Measurements from ENCODE around the gene NEK3.

NEK3 gene

GRCh38 chr13:52147225-52147624, 12.2 kb downstream of the NEK3 start:
- in situ Hi-C loops (cut with MboI; ENCODE audit: low sequenced_read_pairs, unreplicated experiment) = no loop called here
- DNase-seq (ENCODE audit: low spot score) = no peak

GRCh38 chr13:52141299-52141698, 18.1 kb downstream of the NEK3 start:
- TF ChIP-seq, protein P1, sequence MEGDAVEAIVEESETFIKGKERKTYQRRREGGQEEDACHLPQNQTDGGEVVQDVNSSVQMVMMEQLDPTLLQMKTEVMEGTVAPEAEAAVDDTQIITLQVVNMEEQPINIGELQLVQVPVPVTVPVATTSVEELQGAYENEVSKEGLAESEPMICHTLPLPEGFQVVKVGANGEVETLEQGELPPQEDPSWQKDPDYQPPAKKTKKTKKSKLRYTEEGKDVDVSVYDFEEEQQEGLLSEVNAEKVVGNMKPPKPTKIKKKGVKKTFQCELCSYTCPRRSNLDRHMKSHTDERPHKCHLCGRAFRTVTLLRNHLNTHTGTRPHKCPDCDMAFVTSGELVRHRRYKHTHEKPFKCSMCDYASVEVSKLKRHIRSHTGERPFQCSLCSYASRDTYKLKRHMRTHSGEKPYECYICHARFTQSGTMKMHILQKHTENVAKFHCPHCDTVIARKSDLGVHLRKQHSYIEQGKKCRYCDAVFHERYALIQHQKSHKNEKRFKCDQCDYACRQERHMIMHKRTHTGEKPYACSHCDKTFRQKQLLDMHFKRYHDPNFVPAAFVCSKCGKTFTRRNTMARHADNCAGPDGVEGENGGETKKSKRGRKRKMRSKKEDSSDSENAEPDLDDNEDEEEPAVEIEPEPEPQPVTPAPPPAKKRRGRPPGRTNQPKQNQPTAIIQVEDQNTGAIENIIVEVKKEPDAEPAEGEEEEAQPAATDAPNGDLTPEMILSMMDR (IDR thresholded peaks at IDR 0.05; ENCODE audit: borderline replicate concordance, control extremely low read depth, extremely low read depth, insufficient read depth, missing control alignments) = no peak
- DNase-seq (ENCODE audit: low spot score) = no peak
- in situ Hi-C loops (cut with MboI; ENCODE audit: low sequenced_read_pairs, unreplicated experiment) = no loop called here

More at GRCh38 chr13:52147225-52147624, 12.2 kb downstream of the NEK3 start:
- TF ChIP-seq, protein P1 (IDR thresholded peaks at IDR 0.05; ENCODE audit: borderline replicate concordance, control extremely low read depth, extremely low read depth, insufficient read depth, missing control alignments) = no peak

- in situ Hi-C loops (cut with MboI; ENCODE audit: low sequenced_read_pairs, unreplicated experiment) = no loop called here
- no peak for DNase-seq (ENCODE audit: low spot score)
- TF ChIP-seq, protein P1 (IDR thresholded peaks at IDR 0.05; ENCODE audit: borderline replicate concordance, control extremely low read depth, extremely low read depth, insufficient read depth, missing control alignments) = no peak
Measured at GRCh38 chr13:52137489-52137888, 21.9 kb downstream of the NEK3 start.

GRCh38 chr13:52136763-52137162, 22.6 kb downstream of the NEK3 start:
- in situ Hi-C loops (cut with MboI; ENCODE audit: low sequenced_read_pairs, unreplicated experiment) = no loop called here
- TF ChIP-seq, protein P1 (IDR thresholded peaks at IDR 0.05; ENCODE audit: borderline replicate concordance, control extremely low read depth, extremely low read depth, insufficient read depth, missing control alignments) = no peak
- no peak for DNase-seq (ENCODE audit: low spot score)

- TF ChIP-seq, protein P1 (IDR thresholded peaks at IDR 0.05; ENCODE audit: borderline replicate concordance, control extremely low read depth, extremely low read depth, insufficient read depth, missing control alignments) = no peak
- no peak for DNase-seq (ENCODE audit: low spot score)
- in situ Hi-C loops (cut with MboI; ENCODE audit: low sequenced_read_pairs, unreplicated experiment) = no loop called here
Measured at GRCh38 chr13:52130641-52131040, 28.8 kb downstream of the NEK3 start.

GRCh38 chr13:52128714-52129700, 30.4 kb downstream of the NEK3 start, which contains the start of gene NEK5:
Gene NEK5 (minus strand): TSS chr13:52129073. CDS start chr13:52127482, 1,591 bp downstream.
- in situ Hi-C loops (cut with MboI; ENCODE audit: low sequenced_read_pairs, unreplicated experiment) = no loop called here
- TF ChIP-seq, protein P1 (IDR thresholded peaks at IDR 0.05; ENCODE audit: borderline replicate concordance, control extremely low read depth, extremely low read depth, insufficient read depth, missing control alignments) = peak; percentile 66

More at GRCh38 chr13:52128714-52129700, 30.4 kb downstream of the NEK3 start, which contains the start of gene NEK5:
- peak; percentile 85 for DNase-seq (ENCODE audit: low spot score)

All from GM13976 (cell line).